GM21515 (cell line): Measurements from ENCODE around the gene CFAP53.

Source experiments
- ATAC-seq: cut with Tn5 transposase; IDR thresholded peaks from one replicate; pipeline ENCODE4 v1.9.1; 2021; ENCODE audit not compliant: unreplicated experiment

CFAP53 gene

DNA sequence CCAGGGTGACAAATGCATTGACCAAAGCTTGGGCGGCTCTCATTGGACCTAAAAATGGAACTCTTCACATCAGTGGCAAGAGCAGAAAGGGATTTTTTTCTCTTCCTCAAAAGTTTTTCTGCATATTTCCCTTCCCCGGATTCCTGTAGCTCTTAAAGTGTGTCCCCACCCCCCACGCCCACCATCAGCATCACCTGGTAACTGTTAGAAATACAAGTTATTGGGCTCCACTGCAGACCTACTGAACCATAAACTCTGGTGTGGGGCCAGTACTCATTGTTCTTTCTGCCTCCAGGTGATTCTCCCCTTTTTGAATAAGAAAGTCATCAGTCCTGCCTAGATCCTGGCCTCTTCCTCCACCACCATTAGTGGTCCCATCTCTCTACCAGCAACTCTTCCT lies 70.0 kb downstream of the CFAP53 start:
- no peak for ATAC-seq

GRCh38 chr18:50195689-50196088 lies 70.6 kb downstream of the CFAP53 start:
- ATAC-seq: no peak

- peak; percentile 74 for ATAC-seq
These were observed 71.4 kb downstream of the CFAP53 start, which contains the start of gene MYO5B for GRCh38 chr18:50194631-50195532. Gene MYO5B (minus strand): TSS chr18:50195147. CDS start chr18:50194793, 354 bp downstream.

- ATAC-seq: no peak
These were observed 72.3 kb downstream of the CFAP53 start for GRCh38 chr18:50193796-50194630.

GRCh38 chr18:50192995-50193795 lies 73.1 kb downstream of the CFAP53 start:
- ATAC-seq: no peak

DNA sequence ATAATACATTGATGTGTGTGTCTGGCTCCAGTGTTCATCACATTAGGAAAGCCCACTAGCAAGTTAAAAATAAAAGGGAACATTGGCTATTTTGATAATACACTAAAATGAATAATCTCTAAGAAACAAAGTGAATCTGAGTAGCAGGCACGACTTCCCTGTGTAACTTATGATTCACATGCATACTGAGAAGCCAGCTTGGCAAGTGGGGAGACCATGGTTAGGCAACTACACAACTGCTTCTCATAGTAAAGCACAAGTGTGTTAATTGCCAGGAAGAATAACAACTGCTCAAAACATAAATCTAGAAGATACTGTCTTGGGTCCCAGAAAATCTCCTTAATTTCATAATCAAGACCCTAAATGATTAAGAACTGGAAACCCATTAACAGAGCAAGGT lies 75.4 kb downstream of the CFAP53 start:
- no peak for ATAC-seq

- no peak for ATAC-seq
These were observed 76.1 kb downstream of the CFAP53 start for GRCh38 chr18:50190236-50190635.

GRCh38 chr18:50189160-50189559 lies 77.1 kb downstream of the CFAP53 start:
- no peak for ATAC-seq

- no peak for ATAC-seq
These were observed 77.6 kb downstream of the CFAP53 start for GRCh38 chr18:50188652-50189051.

DNA sequence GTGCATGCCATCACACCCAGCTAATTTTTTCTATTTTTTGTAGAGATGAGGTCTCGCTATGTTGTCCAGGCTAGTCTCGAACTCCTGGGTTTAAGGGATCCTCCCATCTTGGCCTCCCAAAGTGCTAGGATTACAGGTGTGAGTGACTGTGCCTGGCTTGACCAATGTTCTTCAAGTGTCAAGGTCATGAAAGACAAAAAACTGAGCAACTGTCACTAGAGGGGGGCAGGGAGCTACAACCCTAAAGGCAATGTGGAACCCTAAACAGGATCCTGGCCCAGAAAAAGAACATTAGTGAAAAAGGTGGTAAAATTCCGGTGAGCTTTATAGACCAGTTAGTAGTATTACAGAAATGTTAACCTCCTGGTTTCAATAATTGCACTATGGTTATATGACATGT lies 78.6 kb downstream of the CFAP53 start:
- ATAC-seq: no peak

DNA sequence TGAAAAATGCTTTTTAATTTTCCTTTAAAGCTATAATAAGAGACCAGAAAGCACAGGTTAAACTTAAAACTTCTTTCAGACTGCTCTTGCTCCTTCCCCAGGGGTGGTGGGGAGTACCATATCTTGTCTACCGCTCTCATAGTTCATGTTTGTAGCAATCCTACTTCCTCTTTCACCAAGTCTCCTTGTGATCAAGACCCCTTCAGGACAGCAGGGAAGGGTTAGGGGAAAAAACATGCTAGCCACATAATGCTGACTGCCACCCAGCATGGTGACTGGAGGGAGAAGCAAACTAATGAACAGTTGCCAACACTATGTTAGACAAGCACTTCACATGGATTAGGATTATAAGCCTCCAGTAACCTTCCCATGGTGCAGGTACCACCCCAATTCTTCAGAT lies 79.9 kb downstream of the CFAP53 start:
- no peak for ATAC-seq

DNA sequence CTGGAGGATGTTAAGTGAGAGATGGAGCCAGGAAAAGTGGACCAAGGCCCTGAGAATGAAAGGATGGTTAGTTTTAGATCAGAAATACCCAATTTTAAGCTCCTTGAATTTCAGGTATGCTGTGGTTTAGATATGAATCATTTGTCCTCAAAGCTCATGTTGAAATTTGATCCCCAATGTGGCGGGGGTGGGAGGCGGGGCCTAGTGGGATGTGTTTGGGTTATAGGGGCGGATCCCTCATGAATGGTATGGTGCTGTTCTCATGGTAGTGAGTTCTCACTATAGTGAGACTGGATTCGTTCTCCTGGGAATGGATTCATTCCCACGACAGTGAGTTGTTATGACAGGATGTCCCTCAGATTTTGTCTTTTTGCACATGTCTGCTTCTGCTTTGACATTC lies 82.7 kb downstream of the CFAP53 start:
- no peak for ATAC-seq

DNA sequence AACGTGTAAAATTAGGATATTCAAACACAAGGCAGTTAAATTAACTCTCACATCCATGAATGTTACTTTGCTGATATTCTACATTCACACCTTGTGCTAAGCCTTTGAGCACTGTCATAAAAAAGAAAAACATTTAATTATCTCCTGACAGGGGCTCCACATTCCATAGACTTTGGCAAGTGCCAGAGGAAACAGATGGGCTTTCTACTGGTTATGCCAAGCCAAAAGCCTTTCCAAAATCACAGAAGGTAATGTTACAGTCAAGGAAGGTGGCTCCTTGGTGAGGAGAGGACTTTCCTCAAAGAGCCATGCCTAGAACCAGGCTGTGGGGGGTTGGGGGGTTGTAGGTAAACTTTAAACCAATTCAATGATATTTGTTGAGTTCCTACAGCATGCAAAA lies 83.8 kb downstream of the CFAP53 start:
- no peak for ATAC-seq

- no peak for ATAC-seq
These were observed 84.7 kb downstream of the CFAP53 start for GRCh38 chr18:50181590-50181989.

- ATAC-seq: no peak
These were observed 86.8 kb downstream of the CFAP53 start for GRCh38 chr18:50179465-50179864.

- ATAC-seq: no peak
These were observed 88.9 kb downstream of the CFAP53 start for GRCh38 chr18:50177294-50177992.
